Smooth muscle cell (in vitro differentiated cells): ENCODE data around the gene NFX1. TPM values are rescaled to one million over a fixed set of nuclear protein-coding genes. Genes with fewer than 3 reads are reported as not detected.
"Not testable (repeated sequence)": the region's sequence is repeated elsewhere in the genome, so short reads cannot be mapped to it uniquely, and the experiment has no call there.

Experiments
- DNase-seq: peaks from one replicate; lab custom pipeline; 2025; ENCODE audit not compliant: unreplicated experiment; lab: John Stamatoyannopoulos, UW
- H2AFZ ChIP-seq: fragments of 200-600 bp; sonication (generic); 2 replicates; pipeline ENCODE4 v1.6.0; 2016; ENCODE audit warnings: antibody characterized with exemption, low read depth, mild to moderate bottlenecking
- H3F3A ChIP-seq: fragments of 200-600 bp; sonication (generic); 2 replicates; pipeline ENCODE4 v1.6.0; 2017; ENCODE audit warnings: antibody characterized with exemption, low read depth
- H3K27ac ChIP-seq: fragments of 200-600 bp; sonication (generic); 2 replicates; pipeline ENCODE4 v1.5.1; 2016; ENCODE audit warnings: low read depth, mild to moderate bottlenecking
- H3K27me3 ChIP-seq: fragments of 200-600 bp; sonication (generic); 2 replicates; pipeline ENCODE4 v1.6.1; 2016; ENCODE audit warnings: low read depth, mild to moderate bottlenecking
- H3K36me3 ChIP-seq: fragments of 200-600 bp; sonication (generic); 2 replicates; pipeline ENCODE4 v1.5.1; 2016; ENCODE audit warnings: low read depth
- H3K4me1 ChIP-seq: fragments of 200-600 bp; sonication (generic); 2 replicates; pipeline ENCODE4 v1.5.1; 2016; ENCODE audit warnings: low read depth
- H3K4me2 ChIP-seq: fragments of 200-600 bp; sonication (generic); 2 replicates; pipeline ENCODE4 v1.6.0; 2016; ENCODE audit warnings: mild to moderate bottlenecking
- H3K4me3 ChIP-seq: fragments of 200-600 bp; sonication (generic); 2 replicates; pipeline ENCODE4 v1.5.1; 2016; ENCODE audit warnings: mild to moderate bottlenecking
- H3K79me2 ChIP-seq: fragments of 200-600 bp; sonication (generic); 2 replicates; pipeline ENCODE4 v1.6.0; 2016; ENCODE audit warnings: low read depth, mild to moderate bottlenecking
- H3K9ac ChIP-seq: fragments of 200-600 bp; sonication (generic); 2 replicates; pipeline ENCODE4 v1.6.0; 2016; ENCODE audit warnings: low read depth
- H3K9me3 ChIP-seq: fragments of 200-600 bp; sonication (generic); replicated peaks from 2 replicates; pipeline ENCODE4 v1.5.1; 2016; ENCODE audit warnings: low read depth
- H4K20me1 ChIP-seq: fragments of 200-600 bp; sonication (generic); 2 replicates; pipeline ENCODE4 v1.6.0; 2016; ENCODE audit warnings: low read depth
- WGBS: methylation state at CpG from one replicate; pipeline ENCODE4 v1.1.7; 2016; ENCODE audit warnings: low lambda C conversion rate; 5-methylcytosine and 5-hydroxymethylcytosine counted together
- polyA plus RNA-seq: library from polyadenylated mRNA; unstranded; fragments of >200 nt; fragmentation: Nextera tagmentation; extraction: Ambion mirVana; gene quantifications from 2 replicates; pipeline ENCODE4 v1.2.1, GENCODE V29; 2016
- total RNA-seq: library from RNA; depleted of rRNA; stranded (reverse); fragments of >200 nt; gene quantifications from 2 replicates; pipeline ENCODE4 v1.2.3, GENCODE V29; 2014
- TF ChIP-seq, protein P1 (sequence below): fragments of 200-600 bp; sonication (generic); IDR thresholded peaks from 2 replicates; pipeline ENCODE4 v1.5.1; 2017; ENCODE audit warnings: borderline replicate concordance, mild to moderate bottlenecking, antibody characterized with exemption; ENCODE audit not compliant: insufficient read depth, poor library complexity, severe bottlenecking

The NFX1 gene
- total and polyA plus RNA-seq, 2 experiments from 2014 or later = 19.3 to 22.8 TPM

DNA sequence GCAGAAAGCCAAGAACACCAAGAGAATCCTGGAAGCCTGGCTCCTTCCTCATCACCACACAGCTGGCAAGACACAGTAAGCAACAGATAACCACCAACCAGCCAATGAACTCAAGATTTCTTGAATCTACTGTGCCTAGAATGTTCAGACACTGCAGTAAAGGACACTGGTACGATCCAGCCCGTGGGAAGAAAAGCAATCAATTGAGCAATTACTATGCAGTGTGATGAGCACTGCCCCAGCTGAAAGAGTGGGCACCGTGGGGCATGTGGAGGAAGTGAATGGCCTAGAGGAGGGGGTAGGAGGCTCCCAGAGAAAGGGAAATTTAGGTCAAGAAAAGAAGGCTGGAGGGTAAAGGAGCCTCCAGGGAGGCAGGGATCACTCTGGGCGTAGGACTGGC lies 107.5 kb downstream of the NFX1 start:
- H3K4me1 ChIP-seq, H3K9me3 ChIP-seq, H2AFZ ChIP-seq, H3K27ac ChIP-seq, H3K79me2 ChIP-seq, H3K4me3 ChIP-seq, H3K36me3 ChIP-seq, H3K4me2 ChIP-seq, DNase-seq, H3K27me3 ChIP-seq, H4K20me1 ChIP-seq, H3F3A ChIP-seq, H3K9ac ChIP-seq: not testable (repeated sequence)
- WGBS = 82% methylated on average over 3 of the region's 4 CpGs

- not testable (repeated sequence) for H3K36me3 ChIP-seq, H4K20me1 ChIP-seq, H3F3A ChIP-seq, H2AFZ ChIP-seq, DNase-seq, H3K9me3 ChIP-seq, H3K27ac ChIP-seq, H3K27me3 ChIP-seq, H3K9ac ChIP-seq, H3K79me2 ChIP-seq, H3K4me2 ChIP-seq, H3K4me3 ChIP-seq, H3K4me1 ChIP-seq
- WGBS = 84% methylated on average over 4 of the region's 4 CpGs
These were observed 108.7 kb downstream of the NFX1 start for GRCh38 chr9:33399047-33399446.

DNA sequence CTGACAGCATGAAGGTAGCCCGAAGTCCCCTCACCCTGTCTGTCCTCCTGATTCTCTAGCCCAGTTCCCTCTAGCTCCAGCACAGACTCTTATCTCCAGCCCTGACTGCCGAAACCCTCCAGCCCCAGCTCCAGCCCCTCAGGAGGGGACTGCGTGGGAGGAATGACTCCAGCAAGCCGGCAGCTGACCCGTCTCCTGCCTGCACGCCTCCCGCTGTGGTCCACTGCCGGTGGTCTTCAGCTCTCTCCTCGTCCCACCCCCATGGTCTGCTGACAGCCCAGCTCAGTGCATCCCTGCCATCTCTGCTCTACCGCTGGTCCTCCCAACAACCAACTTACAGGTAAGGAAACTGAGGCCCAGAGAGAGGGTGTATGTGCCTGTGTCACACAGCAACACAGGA lies 111.5 kb downstream of the NFX1 start:
- H4K20me1 ChIP-seq, H3F3A ChIP-seq, H3K36me3 ChIP-seq, H3K4me3 ChIP-seq, H3K27me3 ChIP-seq, H3K9me3 ChIP-seq, H3K4me1 ChIP-seq, H3K9ac ChIP-seq, H3K27ac ChIP-seq, H3K79me2 ChIP-seq, H3K4me2 ChIP-seq, DNase-seq, H2AFZ ChIP-seq: not testable (repeated sequence)
- WGBS = 53% methylated on average over 10 of the region's 10 CpGs

DNA sequence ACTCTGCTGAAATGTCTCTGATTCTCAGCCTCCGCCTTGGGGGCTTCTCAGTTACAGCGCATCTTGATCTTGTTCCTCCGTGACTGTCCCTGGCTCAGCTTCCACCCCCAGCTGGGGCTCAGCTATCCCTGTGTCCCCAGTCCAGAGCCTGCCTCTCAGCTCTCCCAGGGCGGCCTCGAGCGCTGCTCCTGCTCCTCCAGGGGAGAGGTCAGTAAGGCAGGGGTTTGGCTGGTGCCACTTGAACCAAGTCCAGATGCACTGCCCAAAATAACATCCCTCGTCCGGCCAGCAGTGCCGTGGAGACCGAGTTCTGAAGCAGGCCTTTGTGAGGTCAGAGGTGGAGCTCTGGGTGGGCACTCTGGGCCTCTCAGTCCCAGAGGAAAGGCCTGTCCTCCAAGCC lies 112.1 kb downstream of the NFX1 start, which contains the start of gene AQP7:
Gene AQP7 (minus strand): TSS at position 198 of the 400 bp plus-strand sequence. CDS start 1,306 bp downstream, outside the sequence.
- H2AFZ ChIP-seq = not testable (repeated sequence)

GRCh38 chr9:33403941-33404787 lies 113.8 kb downstream of the NFX1 start:
- H2AFZ ChIP-seq = no peak overlapping the region
- H3K4me2 ChIP-seq = no peak overlapping the region
- WGBS = 88% methylated on average over 17 of the region's 17 CpGs

More for the DNA sequence above, 112.1 kb downstream of the NFX1 start, which contains the start of gene AQP7:
- H3K9me3 ChIP-seq, H3K4me3 ChIP-seq, H3F3A ChIP-seq, H3K36me3 ChIP-seq, DNase-seq, H3K27me3 ChIP-seq, H4K20me1 ChIP-seq, H3K79me2 ChIP-seq, H3K4me2 ChIP-seq, H3K27ac ChIP-seq, H3K4me1 ChIP-seq, H3K9ac ChIP-seq: not testable (repeated sequence)
- WGBS = 92% methylated on average over 10 of the region's 10 CpGs

More at GRCh38 chr9:33403941-33404787, 113.8 kb downstream of the NFX1 start:
- no peak overlapping the region for H3K9ac ChIP-seq
- TF ChIP-seq, protein P1, sequence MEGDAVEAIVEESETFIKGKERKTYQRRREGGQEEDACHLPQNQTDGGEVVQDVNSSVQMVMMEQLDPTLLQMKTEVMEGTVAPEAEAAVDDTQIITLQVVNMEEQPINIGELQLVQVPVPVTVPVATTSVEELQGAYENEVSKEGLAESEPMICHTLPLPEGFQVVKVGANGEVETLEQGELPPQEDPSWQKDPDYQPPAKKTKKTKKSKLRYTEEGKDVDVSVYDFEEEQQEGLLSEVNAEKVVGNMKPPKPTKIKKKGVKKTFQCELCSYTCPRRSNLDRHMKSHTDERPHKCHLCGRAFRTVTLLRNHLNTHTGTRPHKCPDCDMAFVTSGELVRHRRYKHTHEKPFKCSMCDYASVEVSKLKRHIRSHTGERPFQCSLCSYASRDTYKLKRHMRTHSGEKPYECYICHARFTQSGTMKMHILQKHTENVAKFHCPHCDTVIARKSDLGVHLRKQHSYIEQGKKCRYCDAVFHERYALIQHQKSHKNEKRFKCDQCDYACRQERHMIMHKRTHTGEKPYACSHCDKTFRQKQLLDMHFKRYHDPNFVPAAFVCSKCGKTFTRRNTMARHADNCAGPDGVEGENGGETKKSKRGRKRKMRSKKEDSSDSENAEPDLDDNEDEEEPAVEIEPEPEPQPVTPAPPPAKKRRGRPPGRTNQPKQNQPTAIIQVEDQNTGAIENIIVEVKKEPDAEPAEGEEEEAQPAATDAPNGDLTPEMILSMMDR = no peak
- no peaks in the 10 kb centered on the region for H3K27me3 ChIP-seq
- no peaks in the 10 kb centered on the region for H3F3A ChIP-seq
- H3K4me1 ChIP-seq = no peaks in the 10 kb centered on the region
- DNase-seq = no peak
- no peaks in the 10 kb centered on the region for H3K36me3 ChIP-seq
- no peaks in the 10 kb centered on the region for H3K9me3 ChIP-seq
- no peak overlapping the region for H3K4me3 ChIP-seq
- no peak overlapping the region for H3K27ac ChIP-seq
- no peaks in the 10 kb centered on the region for H3K79me2 ChIP-seq
- no peaks in the 10 kb centered on the region for H4K20me1 ChIP-seq
